Measurements from ENCODE around the gene CIROP.

CIROP gene

GRCh38 chr14:23132970-23133369 lies 28.2 kb upstream of the CIROP start:
- no peak overlapping the region for H3K4me3 ChIP-seq (ENCODE audit: low read depth, low read length)
- no peak for DNase-seq (ENCODE audit: low read depth)
- in situ Hi-C loops (cut with HindIII; ENCODE audit: low sequenced_read_pairs), result no loop called here
- TF ChIP-seq CTCF (IDR thresholded peaks at IDR 0.05; ENCODE audit: low read depth, low read length, missing control alignments), result no peak

- no peak for DNase-seq (ENCODE audit: low read depth)
- no peak for TF ChIP-seq CTCF (IDR thresholded peaks at IDR 0.05; ENCODE audit: low read depth, low read length, missing control alignments)
- in situ Hi-C loops (cut with HindIII; ENCODE audit: low sequenced_read_pairs), result no loop called here
- H3K4me3 ChIP-seq (ENCODE audit: low read depth, low read length), result no peak overlapping the region
Measured at GRCh38 chr14:23131482-23131881, 26.7 kb upstream of the CIROP start.

GRCh38 chr14:23130871-23131270 lies 26.1 kb upstream of the CIROP start:
- in situ Hi-C loops (cut with HindIII; ENCODE audit: low sequenced_read_pairs), result no loop called here
- DNase-seq (ENCODE audit: low read depth), result no peak
- TF ChIP-seq CTCF (IDR thresholded peaks at IDR 0.05; ENCODE audit: low read depth, low read length, missing control alignments), result no peak
- no peak overlapping the region for H3K4me3 ChIP-seq (ENCODE audit: low read depth, low read length)

GRCh38 chr14:23129759-23130316 lies 25.0 kb upstream of the CIROP start:
- no peak for DNase-seq (ENCODE audit: low read depth)
- in situ Hi-C loops (cut with HindIII; ENCODE audit: low sequenced_read_pairs), result no loop called here
- no peak for TF ChIP-seq CTCF (IDR thresholded peaks at IDR 0.05; ENCODE audit: low read depth, low read length, missing control alignments)
- no peak overlapping the region for H3K4me3 ChIP-seq (ENCODE audit: low read depth, low read length)

GRCh38 chr14:23128969-23129758 lies 24.4 kb upstream of the CIROP start:
- in situ Hi-C loops (cut with HindIII; ENCODE audit: low sequenced_read_pairs), result no loop called here

GRCh38 chr14:23127861-23128260 lies 23.1 kb upstream of the CIROP start:
- no peak overlapping the region for H3K4me3 ChIP-seq (ENCODE audit: low read depth, low read length)
- DNase-seq (ENCODE audit: low read depth), result no peak
- no peak for TF ChIP-seq CTCF (IDR thresholded peaks at IDR 0.05; ENCODE audit: low read depth, low read length, missing control alignments)
- in situ Hi-C loops (cut with HindIII; ENCODE audit: low sequenced_read_pairs), result no loop called here

More at GRCh38 chr14:23128969-23129758, 24.4 kb upstream of the CIROP start:
- H3K4me3 ChIP-seq (ENCODE audit: low read depth, low read length), result no peak overlapping the region
- no peak for TF ChIP-seq CTCF (IDR thresholded peaks at IDR 0.05; ENCODE audit: low read depth, low read length, missing control alignments)
- DNase-seq (ENCODE audit: low read depth), result no peak
